HUES6 (cell line): ENCODE results near the gene DOC2A.

Experiments
- H3K27ac ChIP-seq: 2 replicates; pipeline ENCODE4 v1.7.0; 2013; ENCODE audit warnings: low read depth, mild to moderate bottlenecking, low read length, inconsistent platforms
- H3K27me3 ChIP-seq: 2 replicates; pipeline ENCODE4 v1.6.1; 2013; ENCODE audit warnings: low read length; ENCODE audit not compliant: control insufficient read depth, insufficient read depth
- H3K36me3 ChIP-seq: 2 replicates; pipeline ENCODE4 v1.6.1; 2013; ENCODE audit warnings: low read length; ENCODE audit not compliant: control insufficient read depth, insufficient read depth
- H3K4me1 ChIP-seq: 2 replicates; pipeline ENCODE4 v1.6.1; 2013; ENCODE audit warnings: low read length; ENCODE audit not compliant: control insufficient read depth, insufficient read depth
- H3K4me3 ChIP-seq: 2 replicates; pipeline ENCODE4 v1.5.1; 2013; ENCODE audit warnings: low read depth, low read length
- H3K9ac ChIP-seq: one replicate; pipeline ENCODE4 v1.6.1; 2013; ENCODE audit warnings: mild to moderate bottlenecking, low read length
- H3K9me3 ChIP-seq: 2 replicates; pipeline ENCODE4 v1.6.1; 2013; ENCODE audit warnings: low read depth, low read length; ENCODE audit not compliant: control insufficient read depth, insufficient read depth

The DOC2A gene

GRCh38 chr16:30010844-30011713 lies at the start of gene DOC2A:
TSS of gene DOC2A (minus strand) at chr16:30011027. CDS start at chr16:30010222, 805 bp downstream.
- peak within 1 kb of the TSS; percentile 45 for H3K9ac ChIP-seq

GRCh38 chr16:30060346-30060745 lies 49.5 kb upstream of the DOC2A start:
- Histone ChIP-seq H3K27ac (no peak overlapping the region), H3K4me1 (peaks cover 14% of the 10 kb centered on the region), H3K9ac (no peak overlapping the region)

More at GRCh38 chr16:30010844-30011713, at the start of gene DOC2A:
- Histone ChIP-seq H3K27ac (no peak within 1 kb of the TSS), H3K4me3 (peak within 1 kb of the TSS; percentile 94), H3K9me3 (no peaks in the 10 kb centered on the region), H3K4me1 (peaks cover 15% of the 10 kb centered on the region), H3K36me3 (peaks cover 6% of the 10 kb centered on the region), H3K27me3 (peaks cover 41% of the 10 kb centered on the region)

GRCh38 chr16:30054959-30055553 lies 44.2 kb upstream of the DOC2A start:
- Histone ChIP-seq H3K27ac (no peak overlapping the region), H3K9me3 (no peaks in the 10 kb centered on the region), H3K36me3 (no peaks in the 10 kb centered on the region), H3K27me3 (no peaks in the 10 kb centered on the region), H3K9ac (no peak overlapping the region), H3K4me1 (no peaks in the 10 kb centered on the region; the same call in 1 of the 2 replicates), H3K4me3 (no peak overlapping the region)

More at GRCh38 chr16:30060346-30060745, 49.5 kb upstream of the DOC2A start:
- no peaks in the 10 kb centered on the region for H3K9me3 ChIP-seq
- H3K4me3 ChIP-seq, result no peak overlapping the region
- H3K27me3 ChIP-seq, result no peaks in the 10 kb centered on the region
- H3K36me3 ChIP-seq, result no peaks in the 10 kb centered on the region

GRCh38 chr16:30054451-30054850 lies 43.6 kb upstream of the DOC2A start:
- H3K27ac ChIP-seq, result no peak overlapping the region
- H3K4me1 ChIP-seq, result no peaks in the 10 kb centered on the region; the same call in 1 of the 2 replicates
- no peaks in the 10 kb centered on the region for H3K9me3 ChIP-seq
- H3K9ac ChIP-seq, result no peak overlapping the region
- H3K4me3 ChIP-seq, result no peak overlapping the region
- no peaks in the 10 kb centered on the region for H3K27me3 ChIP-seq
- no peaks in the 10 kb centered on the region for H3K36me3 ChIP-seq

- H3K27ac ChIP-seq, result no peak overlapping the region
- no peaks in the 10 kb centered on the region; the same call in 1 of the 2 replicates for H3K4me1 ChIP-seq
- H3K27me3 ChIP-seq, result no peaks in the 10 kb centered on the region
- H3K9me3 ChIP-seq, result no peaks in the 10 kb centered on the region
- H3K4me3 ChIP-seq, result peak overlapping the region; percentile 79
- H3K9ac ChIP-seq, result peak overlapping the region; percentile 66
- no peaks in the 10 kb centered on the region for H3K36me3 ChIP-seq
Measured at GRCh38 chr16:30053376-30054015, 42.7 kb upstream of the DOC2A start.

GRCh38 chr16:30052671-30053372 lies 42.0 kb upstream of the DOC2A start:
- Histone ChIP-seq H3K4me3 (peak overlapping the region; percentile 79), H3K36me3 (no peaks in the 10 kb centered on the region), H3K4me1 (no peaks in the 10 kb centered on the region; the same call in 1 of the 2 replicates), H3K9ac (peak overlapping the region; percentile 66), H3K27me3 (no peaks in the 10 kb centered on the region), H3K27ac (no peak overlapping the region), H3K9me3 (no peaks in the 10 kb centered on the region)

- H3K36me3 ChIP-seq, result no peaks in the 10 kb centered on the region
- H3K27me3 ChIP-seq, result no peaks in the 10 kb centered on the region
- no peak overlapping the region for H3K4me3 ChIP-seq
- H3K4me1 ChIP-seq, result no peaks in the 10 kb centered on the region; the same call in 1 of the 2 replicates
- no peak overlapping the region for H3K27ac ChIP-seq
- no peak overlapping the region for H3K9ac ChIP-seq
- no peaks in the 10 kb centered on the region for H3K9me3 ChIP-seq
Measured at GRCh38 chr16:30051518-30051917, 40.7 kb upstream of the DOC2A start.

- Histone ChIP-seq H3K36me3 (no peaks in the 10 kb centered on the region), H3K9ac (no peak overlapping the region), H3K9me3 (no peaks in the 10 kb centered on the region), H3K4me1 (no peaks in the 10 kb centered on the region; the same call in 1 of the 2 replicates), H3K27me3 (no peaks in the 10 kb centered on the region), H3K4me3 (no peak overlapping the region), H3K27ac (no peak overlapping the region)
Measured at GRCh38 chr16:30049871-30050270, 39.0 kb upstream of the DOC2A start.

- H3K4me3 ChIP-seq, result no peak overlapping the region
- no peaks in the 10 kb centered on the region for H3K27me3 ChIP-seq
- no peaks in the 10 kb centered on the region for H3K9me3 ChIP-seq
- H3K27ac ChIP-seq, result no peak overlapping the region
- H3K4me1 ChIP-seq, result no peaks in the 10 kb centered on the region; the same call in 1 of the 2 replicates
- no peak overlapping the region for H3K9ac ChIP-seq
- no peaks in the 10 kb centered on the region for H3K36me3 ChIP-seq
Measured at GRCh38 chr16:30046588-30046987, 35.8 kb upstream of the DOC2A start.

GRCh38 chr16:30046178-30046577 lies 35.4 kb upstream of the DOC2A start:
- no peaks in the 10 kb centered on the region for H3K9me3 ChIP-seq
- no peak overlapping the region for H3K4me3 ChIP-seq
- no peaks in the 10 kb centered on the region for H3K27me3 ChIP-seq
- no peaks in the 10 kb centered on the region for H3K4me1 ChIP-seq
- H3K9ac ChIP-seq, result no peak overlapping the region
- no peaks in the 10 kb centered on the region for H3K36me3 ChIP-seq
- H3K27ac ChIP-seq, result no peak overlapping the region
